Neural cell (in vitro differentiated cells): ENCODE measurements around the gene CADM4. TPM values are rescaled to one million over a fixed set of nuclear protein-coding genes. Genes with fewer than 3 reads are reported as not detected.

Experiments used
- H2AFZ ChIP-seq: fragments of 200-600, 300-800 bp; sonication (generic), shearing (Covaris generic); 2 replicates; pipeline ENCODE4 v1.6.0; 2014; ENCODE audit warnings: low read depth, mild to moderate bottlenecking, antibody characterized with exemption, low read length, moderate library complexity
- H3F3A ChIP-seq: fragments of 200-600 bp; shearing (Covaris generic); 2 replicates; pipeline ENCODE4 v1.6.1; 2016; ENCODE audit warnings: mild to moderate bottlenecking, moderate library complexity, mixed read lengths, antibody characterized with exemption, low read length; ENCODE audit not compliant: insufficient read depth, poor library complexity, severe bottlenecking
- H3K27ac ChIP-seq: fragments of 200-600, 300-800 bp; sonication (generic), shearing (Covaris generic); 2 replicates; pipeline ENCODE4 v1.5.1; 2014; ENCODE audit warnings: mild to moderate bottlenecking, low read length, moderate library complexity
- H3K27me3 ChIP-seq: fragments of 300-800, 200-600 bp; sonication (generic), shearing (Covaris generic); 2 replicates; pipeline ENCODE4 v1.6.0; 2014; ENCODE audit warnings: mild to moderate bottlenecking, low read depth, low read length, moderate library complexity; ENCODE audit not compliant: insufficient read depth
- H3K36me3 ChIP-seq: fragments of 300-800, 200-600 bp; sonication (generic), shearing (Covaris generic); 2 replicates; pipeline ENCODE4 v1.5.1; 2014; ENCODE audit warnings: mild to moderate bottlenecking, antibody characterized with exemption, low read length, moderate library complexity; ENCODE audit not compliant: insufficient read depth
- H3K4me2 ChIP-seq: fragments of 300-800, 200-600 bp; sonication (generic), shearing (Covaris generic); 2 replicates; pipeline ENCODE4 v1.6.0; 2014; ENCODE audit warnings: mild to moderate bottlenecking, low read length
- H3K4me3 ChIP-seq: fragments of 300-800, 200-600 bp; sonication (generic), shearing (Covaris generic); 2 replicates; pipeline ENCODE4 v1.5.1; 2014; ENCODE audit warnings: mild to moderate bottlenecking, low read length, moderate library complexity
- H3K79me2 ChIP-seq: fragments of 200-600 bp; shearing (Covaris generic); replicated peaks from 2 replicates; pipeline ENCODE4 v1.6.0; 2014; ENCODE audit warnings: mild to moderate bottlenecking, low read length, moderate library complexity; ENCODE audit not compliant: insufficient read depth
- H3K9ac ChIP-seq: fragments of 300-800, 200-600 bp; sonication (generic), shearing (Covaris generic); 2 replicates; pipeline ENCODE4 v1.6.1; 2016; ENCODE audit warnings: mild to moderate bottlenecking, low read length, mixed read lengths
- H3K9me2 ChIP-seq: fragments of 200-600 bp; shearing (Covaris generic); 2 replicates; pipeline ENCODE4 v1.6.1; 2016; ENCODE audit warnings: mild to moderate bottlenecking, low read length, mixed read lengths; ENCODE audit not compliant: insufficient read depth
- H3K9me3 ChIP-seq: fragments of 200-600, 300-800 bp; sonication (generic), shearing (Covaris generic); 2 replicates; pipeline ENCODE4 v1.6.1; 2016; ENCODE audit warnings: mild to moderate bottlenecking, mixed run types, low read length, moderate library complexity, mixed read lengths
- H4K20me1 ChIP-seq: fragments of 200-600 bp; shearing (Covaris generic); 2 replicates; pipeline ENCODE4 v1.6.1; 2016; ENCODE audit warnings: mild to moderate bottlenecking, mixed run types; ENCODE audit not compliant: insufficient read depth
- EP300 ChIP-seq: fragments of 450-650 bp; conservative IDR thresholded peaks from 2 replicates; pipeline ENCODE4 v1.6.1; 2014; ENCODE audit warnings: antibody characterized with exemption, mild to moderate bottlenecking, moderate library complexity; ENCODE audit not compliant: poor library complexity, severe bottlenecking
- EZH2 ChIP-seq: fragments of 200-600, 300-800 bp; shearing (Covaris generic), sonication (generic); IDR thresholded peaks from 2 replicates; pipeline ENCODE4 v1.6.1; 2014; ENCODE audit warnings: antibody characterized with exemption, low read length, borderline replicate concordance, mild to moderate bottlenecking; ENCODE audit not compliant: insufficient read depth, poor library complexity, severe bottlenecking
- MXI1 ChIP-seq: fragments of 450-650 bp; conservative IDR thresholded peaks from 2 replicates; pipeline ENCODE4 v1.6.1; 2014; ENCODE audit warnings: antibody characterized with exemption, mild to moderate bottlenecking; ENCODE audit not compliant: poor library complexity, severe bottlenecking
- POLR2AphosphoS5 ChIP-seq: IDR thresholded peaks from 2 replicates; pipeline ENCODE4 v1.6.1; 2012
- RAD21 ChIP-seq: fragments of 450-650 bp; conservative IDR thresholded peaks from 2 replicates; pipeline ENCODE4 v1.6.1; 2014; ENCODE audit warnings: antibody characterized with exemption, mild to moderate bottlenecking, moderate library complexity
- SMC3 ChIP-seq: fragments of 450-650 bp; conservative IDR thresholded peaks from 2 replicates; pipeline ENCODE4 v1.6.1; 2014; ENCODE audit warnings: antibody characterized with exemption, mild to moderate bottlenecking, moderate library complexity; ENCODE audit not compliant: poor library complexity
- TAF1 ChIP-seq: IDR thresholded peaks from 2 replicates; pipeline ENCODE4 v1.6.1; 2012; ENCODE audit warnings: low read depth
- polyA plus RNA-seq: library from polyadenylated mRNA; depleted of rRNA; stranded (reverse); fragments of >200 nt; gene quantifications from 2 replicates; pipeline ENCODE4 v1.2.3, GENCODE V29; 2014
- TF ChIP-seq, protein P1 (sequence below): IDR thresholded peaks from 2 replicates; pipeline ENCODE4 v1.6.1; 2012; ENCODE audit warnings: borderline replicate concordance
- TF ChIP-seq, protein P2 (sequence below): fragments of 450-650 bp; IDR thresholded peaks from 2 replicates; pipeline ENCODE4 v1.5.1; 2014; ENCODE audit warnings: antibody characterized with exemption, mild to moderate bottlenecking, moderate library complexity; ENCODE audit not compliant: poor library complexity, severe bottlenecking

CADM4 gene
- polyA plus RNA-seq, 1 donor from 2014 or later, result 211 TPM

DNA sequence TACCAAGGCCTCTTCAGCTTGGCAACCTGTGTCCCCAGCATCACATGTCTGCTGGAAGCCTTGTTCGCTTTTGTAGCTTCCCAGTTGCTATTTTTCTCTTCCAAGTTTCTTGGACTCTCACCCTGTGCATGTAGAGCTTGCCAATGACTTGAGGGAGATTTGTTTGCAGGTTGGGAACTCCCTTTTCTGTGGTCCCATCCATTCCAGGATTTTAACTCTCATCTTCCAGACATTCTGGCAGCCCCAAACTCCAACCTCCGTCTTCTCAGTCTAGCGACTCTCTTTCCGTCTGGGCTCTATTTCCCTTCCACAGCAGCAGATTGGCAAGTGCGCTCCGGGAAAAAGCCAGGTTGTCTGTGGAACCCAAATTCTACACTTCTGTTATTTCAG lies 21.3 kb upstream of the CADM4 start:
- Histone ChIP-seq H3K36me3 (no peaks in the 10 kb centered on the region), H3K9ac (no peak overlapping the region), H3F3A (no peaks in the 10 kb centered on the region), H3K9me3 (no peaks in the 10 kb centered on the region), H2AFZ (no peak overlapping the region), H3K79me2 (no peaks in the 10 kb centered on the region), H3K9me2 (no peaks in the 10 kb centered on the region), H3K4me3 (no peak overlapping the region), H3K4me2 (no peak overlapping the region), H3K27ac (no peak overlapping the region), H3K27me3 (no peaks in the 10 kb centered on the region), H4K20me1 (no peaks in the 10 kb centered on the region)
- TF ChIP-seq TAF1, result no peak
- TF ChIP-seq MXI1, result no peak
- no peak for TF ChIP-seq SMC3

DNA sequence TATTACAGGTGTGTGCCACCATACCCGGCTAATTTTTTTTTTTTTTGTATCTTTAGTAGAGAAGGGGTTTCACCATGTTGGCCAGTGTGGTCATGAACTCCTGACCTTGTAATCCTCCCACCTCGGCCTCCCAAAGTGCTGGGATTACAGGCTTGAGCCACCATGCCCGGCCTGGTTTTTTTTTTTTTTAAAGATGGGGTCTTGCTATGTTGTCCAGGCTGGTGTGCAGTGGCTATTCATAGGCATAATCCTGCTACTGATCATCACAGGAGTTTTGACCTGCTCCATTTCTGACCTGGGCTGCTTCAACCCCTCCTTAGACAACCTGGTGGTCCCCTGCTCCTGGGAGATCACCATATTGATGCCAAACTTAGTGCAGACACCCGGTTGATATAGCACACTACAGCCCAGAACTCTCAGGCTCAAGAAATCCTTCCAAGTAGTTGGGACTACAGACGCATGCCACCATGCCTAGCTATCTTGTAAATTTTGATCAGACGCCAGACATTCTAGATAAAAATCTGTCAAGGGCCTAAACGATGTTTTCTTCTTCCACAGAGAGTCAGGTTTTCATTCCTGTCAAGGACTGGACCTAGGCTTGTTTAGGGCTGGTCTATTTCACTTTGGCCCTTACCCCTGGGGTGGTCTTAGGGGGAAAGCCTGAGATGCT lies 20.8 kb upstream of the CADM4 start:
- no peak overlapping the region for H2AFZ ChIP-seq
- no peaks in the 10 kb centered on the region for H3K79me2 ChIP-seq
- H4K20me1 ChIP-seq, result no peaks in the 10 kb centered on the region
- no peaks in the 10 kb centered on the region for H3K9me3 ChIP-seq
- no peaks in the 10 kb centered on the region for H3K9me2 ChIP-seq
- H3K4me2 ChIP-seq, result no peak overlapping the region
- H3K36me3 ChIP-seq, result no peaks in the 10 kb centered on the region
- no peaks in the 10 kb centered on the region for H3K27me3 ChIP-seq
- H3K27ac ChIP-seq, result no peak overlapping the region
- no peak overlapping the region for H3K4me3 ChIP-seq
- TF ChIP-seq, protein P1, sequence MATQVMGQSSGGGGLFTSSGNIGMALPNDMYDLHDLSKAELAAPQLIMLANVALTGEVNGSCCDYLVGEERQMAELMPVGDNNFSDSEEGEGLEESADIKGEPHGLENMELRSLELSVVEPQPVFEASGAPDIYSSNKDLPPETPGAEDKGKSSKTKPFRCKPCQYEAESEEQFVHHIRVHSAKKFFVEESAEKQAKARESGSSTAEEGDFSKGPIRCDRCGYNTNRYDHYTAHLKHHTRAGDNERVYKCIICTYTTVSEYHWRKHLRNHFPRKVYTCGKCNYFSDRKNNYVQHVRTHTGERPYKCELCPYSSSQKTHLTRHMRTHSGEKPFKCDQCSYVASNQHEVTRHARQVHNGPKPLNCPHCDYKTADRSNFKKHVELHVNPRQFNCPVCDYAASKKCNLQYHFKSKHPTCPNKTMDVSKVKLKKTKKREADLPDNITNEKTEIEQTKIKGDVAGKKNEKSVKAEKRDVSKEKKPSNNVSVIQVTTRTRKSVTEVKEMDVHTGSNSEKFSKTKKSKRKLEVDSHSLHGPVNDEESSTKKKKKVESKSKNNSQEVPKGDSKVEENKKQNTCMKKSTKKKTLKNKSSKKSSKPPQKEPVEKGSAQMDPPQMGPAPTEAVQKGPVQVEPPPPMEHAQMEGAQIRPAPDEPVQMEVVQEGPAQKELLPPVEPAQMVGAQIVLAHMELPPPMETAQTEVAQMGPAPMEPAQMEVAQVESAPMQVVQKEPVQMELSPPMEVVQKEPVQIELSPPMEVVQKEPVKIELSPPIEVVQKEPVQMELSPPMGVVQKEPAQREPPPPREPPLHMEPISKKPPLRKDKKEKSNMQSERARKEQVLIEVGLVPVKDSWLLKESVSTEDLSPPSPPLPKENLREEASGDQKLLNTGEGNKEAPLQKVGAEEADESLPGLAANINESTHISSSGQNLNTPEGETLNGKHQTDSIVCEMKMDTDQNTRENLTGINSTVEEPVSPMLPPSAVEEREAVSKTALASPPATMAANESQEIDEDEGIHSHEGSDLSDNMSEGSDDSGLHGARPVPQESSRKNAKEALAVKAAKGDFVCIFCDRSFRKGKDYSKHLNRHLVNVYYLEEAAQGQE, result no peak
- TF ChIP-seq, protein P2, sequence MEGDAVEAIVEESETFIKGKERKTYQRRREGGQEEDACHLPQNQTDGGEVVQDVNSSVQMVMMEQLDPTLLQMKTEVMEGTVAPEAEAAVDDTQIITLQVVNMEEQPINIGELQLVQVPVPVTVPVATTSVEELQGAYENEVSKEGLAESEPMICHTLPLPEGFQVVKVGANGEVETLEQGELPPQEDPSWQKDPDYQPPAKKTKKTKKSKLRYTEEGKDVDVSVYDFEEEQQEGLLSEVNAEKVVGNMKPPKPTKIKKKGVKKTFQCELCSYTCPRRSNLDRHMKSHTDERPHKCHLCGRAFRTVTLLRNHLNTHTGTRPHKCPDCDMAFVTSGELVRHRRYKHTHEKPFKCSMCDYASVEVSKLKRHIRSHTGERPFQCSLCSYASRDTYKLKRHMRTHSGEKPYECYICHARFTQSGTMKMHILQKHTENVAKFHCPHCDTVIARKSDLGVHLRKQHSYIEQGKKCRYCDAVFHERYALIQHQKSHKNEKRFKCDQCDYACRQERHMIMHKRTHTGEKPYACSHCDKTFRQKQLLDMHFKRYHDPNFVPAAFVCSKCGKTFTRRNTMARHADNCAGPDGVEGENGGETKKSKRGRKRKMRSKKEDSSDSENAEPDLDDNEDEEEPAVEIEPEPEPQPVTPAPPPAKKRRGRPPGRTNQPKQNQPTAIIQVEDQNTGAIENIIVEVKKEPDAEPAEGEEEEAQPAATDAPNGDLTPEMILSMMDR, result no peak
- TF ChIP-seq EZH2 (no peak), EP300 (no peak), RAD21 (no peak), TAF1 (no peak), POLR2AphosphoS5 (no peak), SMC3 (no peak), MXI1 (no peak)
- no peak overlapping the region for H3K9ac ChIP-seq
- H3F3A ChIP-seq, result no peaks in the 10 kb centered on the region
